Esophagus muscularis mucosa (tissue), 4 donors: ENCODE measurements around the gene RICTOR. TPM values are rescaled to one million over a fixed set of nuclear protein-coding genes. Genes with fewer than 3 reads are reported as not detected.

Source experiments
- DNase-seq: peaks from one replicate; pipeline ENCODE4 v3.0.0-alpha.2; 2017; ENCODE audit errors: extremely low spot score
- H3K27ac ChIP-seq, 4 donors: fragments of 200-600 bp; sonication (generic); replicated peaks in 1 of 4; 1 replicate in 3 of 4; 2 replicates in 1 of 4; pipeline ENCODE4 v1.5.1; 2016 to 2019; ENCODE audit warnings: mild to moderate bottlenecking in 1 of 4
- H3K27me3 ChIP-seq, 4 donors: fragments of 200-600 bp; sonication (generic); one replicate each; pipeline versions ENCODE4 v1.5.1 to v1.6.0; 2016 to 2019
- H3K36me3 ChIP-seq, 4 donors: fragments of 200-600 bp; sonication (generic); one replicate each; pipeline ENCODE4 v1.5.1; 2016 to 2019
- H3K4me1 ChIP-seq, 4 donors: fragments of 200-600 bp; sonication (generic); one replicate each; pipeline ENCODE4 v1.5.1; 2016 to 2019
- H3K4me3 ChIP-seq, 4 donors: fragments of 200-600 bp; sonication (generic); 1 replicate in 2 of 4; 2 replicates in 2 of 4; pipeline ENCODE4 v1.5.1; 2016 to 2019; ENCODE audit warnings: mild to moderate bottlenecking in 4 of 4, moderate library complexity in 1 of 4
- H3K9me3 ChIP-seq, 4 donors: fragments of 200-600 bp; sonication (generic); 1 replicate in 3 of 4; 2 replicates in 1 of 4; pipeline ENCODE4 v1.5.1; 2016 to 2019
- EP300 ChIP-seq: sonication (generic); formaldehyde crosslinking; IDR thresholded peaks from one replicate; pipeline ENCODE4 v1.6.1; 2017; ENCODE audit warnings: antibody characterized with exemption
- POLR2A ChIP-seq: fragments of 450-650 bp; IDR thresholded peaks from one replicate; pipeline ENCODE4 v1.6.1; 2017; ENCODE audit warnings: antibody characterized with exemption, moderate library complexity, mild to moderate bottlenecking, low read depth
- POLR2AphosphoS5 ChIP-seq, 2 donors: sonication (generic); formaldehyde crosslinking; IDR thresholded peaks; one replicate each; pipeline ENCODE4 v1.6.1; 2017; ENCODE audit warnings: antibody characterized with exemption in 2 of 2
- WGBS: methylation state at CpG from one replicate; pipeline ENCODE4 v1.1.5; 2018; 5-methylcytosine and 5-hydroxymethylcytosine counted together
- intact Hi-C: fragments of 100-400 bp; cut with DNase I; formaldehyde crosslinking; loops from one replicate; pipeline ENCODE4 v1.15.1; 2023
- total RNA-seq, 4 donors: library from RNA; depleted of rRNA; stranded (reverse); fragments of >200 nt; gene quantifications; one replicate each; pipeline versions ENCODE4 v1.1.0 to v1.2.1, GENCODE V29; 2016
- TF ChIP-seq, protein P1 (sequence below), 3 experiments: fragments of 200-600 bp in 2 of 3; fragments of 450-650 bp in 1 of 3; sonication (generic) in 2 of 3; IDR thresholded peaks; one replicate each; pipeline ENCODE4 v1.5.1; 2017 to 2019; ENCODE audit warnings: antibody characterized with exemption in 3 of 3, mild to moderate bottlenecking in 2 of 3, moderate library complexity in 1 of 3

RICTOR gene
- total RNA-seq, 4 donors from 2014 or later: 22.5 to 34.1 (median 26.1) TPM

DNA sequence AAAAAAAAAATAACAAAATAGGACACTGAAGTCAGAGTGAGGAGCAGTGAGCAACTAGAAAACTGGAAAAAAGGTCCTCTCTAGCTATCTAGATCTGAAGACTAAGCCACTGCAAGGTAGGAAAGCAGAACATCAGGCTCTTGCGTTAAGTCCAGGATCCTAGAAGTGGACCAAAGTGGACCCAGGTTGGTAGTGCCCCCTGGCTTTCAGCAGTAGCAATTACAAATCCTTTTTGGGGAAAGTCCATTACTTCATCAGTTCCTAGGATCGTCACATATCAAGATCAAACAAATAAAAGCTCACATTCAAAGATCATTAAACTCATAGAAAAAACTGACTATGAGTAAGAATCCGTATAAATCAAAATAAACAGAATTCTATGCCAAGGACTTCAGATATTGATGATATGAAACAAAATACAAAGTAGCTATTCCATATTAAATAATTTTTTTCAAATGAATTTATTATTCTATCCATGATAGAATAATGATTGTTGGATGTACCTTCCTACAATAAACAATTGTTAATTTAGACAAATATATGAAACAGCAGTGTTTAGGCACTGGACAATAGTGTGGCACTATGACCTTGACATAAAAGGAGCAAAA, 6.5 kb upstream of the RICTOR start:
- H3K27me3 ChIP-seq: no peaks in the 10 kb centered on the region
- no peak for TF ChIP-seq POLR2A
- TF ChIP-seq POLR2AphosphoS5 (IDR thresholded peaks at IDR 0.05): peak in 1 of 2 donors; percentile 48
- no peak for TF ChIP-seq EP300
- TF ChIP-seq, protein P1, sequence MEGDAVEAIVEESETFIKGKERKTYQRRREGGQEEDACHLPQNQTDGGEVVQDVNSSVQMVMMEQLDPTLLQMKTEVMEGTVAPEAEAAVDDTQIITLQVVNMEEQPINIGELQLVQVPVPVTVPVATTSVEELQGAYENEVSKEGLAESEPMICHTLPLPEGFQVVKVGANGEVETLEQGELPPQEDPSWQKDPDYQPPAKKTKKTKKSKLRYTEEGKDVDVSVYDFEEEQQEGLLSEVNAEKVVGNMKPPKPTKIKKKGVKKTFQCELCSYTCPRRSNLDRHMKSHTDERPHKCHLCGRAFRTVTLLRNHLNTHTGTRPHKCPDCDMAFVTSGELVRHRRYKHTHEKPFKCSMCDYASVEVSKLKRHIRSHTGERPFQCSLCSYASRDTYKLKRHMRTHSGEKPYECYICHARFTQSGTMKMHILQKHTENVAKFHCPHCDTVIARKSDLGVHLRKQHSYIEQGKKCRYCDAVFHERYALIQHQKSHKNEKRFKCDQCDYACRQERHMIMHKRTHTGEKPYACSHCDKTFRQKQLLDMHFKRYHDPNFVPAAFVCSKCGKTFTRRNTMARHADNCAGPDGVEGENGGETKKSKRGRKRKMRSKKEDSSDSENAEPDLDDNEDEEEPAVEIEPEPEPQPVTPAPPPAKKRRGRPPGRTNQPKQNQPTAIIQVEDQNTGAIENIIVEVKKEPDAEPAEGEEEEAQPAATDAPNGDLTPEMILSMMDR (IDR thresholded peaks at IDR 0.05): peak; percentile 86 to 93 (median 87)
- 4% methylated on average over 3 of the region's 3 CpGs for WGBS
- H3K4me1 ChIP-seq: peaks cover 4 to 30% (median 24%) of the 10 kb centered on the region in 4 donors
- no peak overlapping the region for H3K27ac ChIP-seq
- intact Hi-C loops: loop anchor here (2.0 kb wide), 1 partner anchor 88 kb away; no protein-coding TSS in a partner anchor
- no peak for DNase-seq
- H3K36me3 ChIP-seq: no peaks in the 10 kb centered on the region
- no peak overlapping the region for H3K4me3 ChIP-seq
- no peaks in the 10 kb centered on the region for H3K9me3 ChIP-seq

DNA sequence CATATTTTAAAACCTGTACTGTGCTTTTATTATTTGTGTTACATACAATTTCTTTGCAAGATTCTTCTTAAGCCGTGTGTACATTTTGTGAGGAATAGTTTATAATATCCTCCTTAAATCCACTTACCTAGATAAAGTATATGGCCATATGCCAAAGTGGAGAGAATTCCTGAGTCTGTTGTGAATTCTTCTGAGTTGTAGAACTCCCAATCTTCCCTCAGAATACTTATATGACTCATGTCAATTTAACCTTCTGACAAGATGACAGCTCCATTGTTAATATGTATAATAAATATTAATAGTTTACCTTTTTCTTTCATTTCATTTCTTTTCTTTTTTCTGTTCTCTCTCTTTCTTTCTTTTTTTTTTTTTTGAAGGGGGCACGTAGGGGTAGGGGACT, 6.0 kb upstream of the RICTOR start:
- no peak for DNase-seq
- WGBS: 62% methylated on average over 2 of the region's 2 CpGs
- intact Hi-C loops: loop anchor here (2.0 kb wide), 1 partner anchor 87 kb away; no protein-coding TSS in a partner anchor
- no peak overlapping the region for H3K27ac ChIP-seq
- no peaks in the 10 kb centered on the region for H3K36me3 ChIP-seq
- no peak for TF ChIP-seq POLR2A
- TF ChIP-seq POLR2AphosphoS5 (IDR thresholded peaks at IDR 0.05): no peak
- no peak for TF ChIP-seq EP300
- TF ChIP-seq, protein P1 (IDR thresholded peaks at IDR 0.05): no peak
- H3K4me1 ChIP-seq: peaks cover 6 to 35% (median 29%) of the 10 kb centered on the region in 4 donors
- H3K27me3 ChIP-seq: no peaks in the 10 kb centered on the region
- H3K9me3 ChIP-seq: no peaks in the 10 kb centered on the region
- H3K4me3 ChIP-seq: no peak overlapping the region

DNA sequence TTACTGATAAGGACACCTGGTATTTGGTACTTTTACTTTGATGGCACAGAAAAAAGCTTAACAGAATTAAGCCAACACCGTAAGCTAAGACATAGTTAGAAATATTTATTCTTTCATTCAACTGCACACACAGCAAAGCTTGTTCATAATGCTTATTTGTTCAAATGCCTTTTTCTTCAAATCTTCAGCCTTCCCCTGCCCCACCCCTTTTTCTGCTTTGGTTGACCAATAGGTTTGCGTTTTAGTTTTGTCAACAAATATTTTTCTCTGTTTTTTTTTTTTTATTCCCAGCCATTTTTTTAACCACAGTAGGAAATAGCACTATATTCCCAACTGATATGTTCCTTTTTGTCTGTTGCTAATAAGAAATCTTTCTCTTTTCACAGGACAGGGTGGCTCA, 4.9 kb upstream of the RICTOR start:
- WGBS: 66% methylated on average over 2 of the region's 2 CpGs
- Histone ChIP-seq H3K4me1 (peaks cover 6 to 35% (median 30%) of the 10 kb centered on the region in 4 donors), H3K36me3 (no peaks in the 10 kb centered on the region), H3K27ac (no peak overlapping the region), H3K4me3 (no peak overlapping the region), H3K27me3 (no peaks in the 10 kb centered on the region), H3K9me3 (no peaks in the 10 kb centered on the region)
- intact Hi-C loops: loop anchor here (5.0 to 10.0 kb wide), 2 partner anchors 72 to 234 kb away; partner anchors contain the start of gene OSMR
- TF ChIP-seq, protein P1 (IDR thresholded peaks at IDR 0.05): no peak
- TF ChIP-seq EP300: no peak
- TF ChIP-seq POLR2A: no peak
- TF ChIP-seq POLR2AphosphoS5 (IDR thresholded peaks at IDR 0.05): no peak
- DNase-seq: no peak

DNA sequence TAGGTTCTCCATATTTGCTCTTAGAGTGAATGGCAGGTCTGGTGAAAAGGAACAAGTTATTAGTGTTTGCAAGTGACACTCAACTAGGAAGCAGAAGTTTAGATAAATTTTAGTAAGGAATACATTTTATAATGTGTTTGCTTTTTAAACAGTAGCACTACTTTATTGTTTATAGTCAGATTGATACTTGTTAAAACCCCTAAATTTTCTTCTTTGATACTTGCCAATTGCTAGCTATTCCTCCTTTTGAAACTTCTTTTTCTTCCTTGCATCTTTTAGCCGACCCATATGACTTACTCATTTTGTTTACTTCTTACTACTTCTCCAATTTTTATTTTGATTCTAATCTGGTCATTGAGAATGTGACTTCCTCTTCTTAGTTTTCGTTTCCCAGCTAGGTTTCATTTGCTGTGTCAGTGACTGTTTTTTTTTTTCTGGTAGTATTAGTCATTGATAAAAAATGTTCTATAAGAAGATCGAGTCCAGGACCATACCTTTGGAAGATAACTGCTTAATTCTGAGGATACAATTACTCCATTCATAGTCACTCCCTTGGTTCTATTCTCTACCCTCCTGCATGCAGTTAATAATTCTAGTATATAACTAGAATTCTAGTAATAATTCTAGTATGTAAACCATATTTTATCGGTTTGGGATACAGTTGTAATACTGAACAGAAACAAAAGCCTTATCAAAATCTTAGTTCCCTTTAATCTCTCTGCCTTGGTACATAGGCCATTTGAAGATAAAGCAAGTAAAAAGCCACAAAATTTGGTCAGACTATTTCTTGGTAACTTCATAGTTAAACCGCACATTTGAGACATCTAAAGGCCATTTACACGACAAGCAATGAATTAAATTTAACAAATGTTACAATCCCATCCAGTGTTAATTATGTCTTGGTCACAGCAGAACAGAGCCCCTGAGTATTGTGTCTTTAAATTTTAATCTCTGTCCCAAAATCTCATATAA, 2.8 kb upstream of the RICTOR start:
- Histone ChIP-seq H3K9me3 (no peaks in the 10 kb centered on the region), H3K4me1 (peaks cover 13 to 49% (median 41%) of the 10 kb centered on the region in 4 donors), H3K36me3 (no peaks in the 10 kb centered on the region), H3K27me3 (no peaks in the 10 kb centered on the region), H3K27ac (peak overlapping the region; percentile 22 to 100 (median 99)), H3K4me3 (peak overlapping the region in 1 of 4 donors; percentile 18)
- intact Hi-C loops: loop anchor here (5.0 to 10.0 kb wide), 2 partner anchors 70 to 232 kb away; partner anchors contain the start of gene OSMR
- DNase-seq: no peak
- TF ChIP-seq, protein P1 (IDR thresholded peaks at IDR 0.05): no peak
- no peak for TF ChIP-seq POLR2AphosphoS5 (IDR thresholded peaks at IDR 0.05)
- no peak for TF ChIP-seq POLR2A
- TF ChIP-seq EP300: no peak
- 37% methylated on average over 6 of the region's 6 CpGs for WGBS
